Skeletal muscle tissue (tissue), 4 donors: ENCODE results near the gene EPHB1. TPM values are rescaled to one million over a fixed set of nuclear protein-coding genes. Genes with fewer than 3 reads are reported as not detected.
A peak's percentile ranks its signal among the peaks of the same experiment; 100 is the strongest.

Experiments
- H3K27ac ChIP-seq: one replicate; pipeline ENCODE4 v1.7.0; 2013; ENCODE audit warnings: mild to moderate bottlenecking, low read depth, low read length, inconsistent platforms
- H3K27me3 ChIP-seq, 3 donors: one replicate each; pipeline ENCODE4 v1.7.0; 2013; ENCODE audit warnings: low read length in 3 of 3; ENCODE audit not compliant: control insufficient read depth in 3 of 3, insufficient read depth in 3 of 3
- H3K36me3 ChIP-seq, 3 donors: one replicate each; pipeline ENCODE4 v1.7.0; 2013; ENCODE audit warnings: low read length in 3 of 3; ENCODE audit not compliant: control insufficient read depth in 3 of 3, insufficient read depth in 3 of 3
- H3K4me1 ChIP-seq, 3 donors: one replicate each; pipeline ENCODE4 v1.7.0; 2013; ENCODE audit warnings: low read length in 3 of 3, mild to moderate bottlenecking in 3 of 3; ENCODE audit not compliant: control insufficient read depth in 3 of 3, insufficient read depth in 3 of 3
- H3K4me3 ChIP-seq, 3 donors: one replicate each; pipeline ENCODE4 v1.7.0; 2013; ENCODE audit warnings: low read length in 3 of 3
- H3K9ac ChIP-seq, 3 donors: one replicate each; pipeline ENCODE4 v1.7.0; 2013; ENCODE audit warnings: low read length in 3 of 3, mild to moderate bottlenecking in 3 of 3, moderate library complexity in 2 of 3, low read depth in 1 of 3
- H3K9me3 ChIP-seq, 3 donors: one replicate each; pipeline ENCODE4 v1.7.0; 2013; ENCODE audit warnings: low read length in 3 of 3; ENCODE audit not compliant: control insufficient read depth in 3 of 3
- total RNA-seq: library from RNA; depleted of rRNA; stranded (reverse); fragments of >200 nt; gene quantifications from one replicate; pipeline ENCODE4 v1.2.3, GENCODE V29; 2014
- donor health status: Osteomylitis.

EPHB1 gene
- total RNA-seq, 1 donor from 2014 or later, result 5.7 TPM

GRCh38 chr3:135260025-135260424 is 465.0 kb downstream of the EPHB1 start:
- Histone ChIP-seq H3K27ac (no peak overlapping the region), H3K4me1 (no peaks in the 10 kb centered on the region), H3K9ac (no peak overlapping the region), H3K27me3 (no peaks in the 10 kb centered on the region), H3K36me3 (peaks cover 0 to 2% (median 0%) of the 10 kb centered on the region in 3 donors), H3K9me3 (no peaks in the 10 kb centered on the region), H3K4me3 (no peak overlapping the region)

- no peak overlapping the region for H3K27ac ChIP-seq
- H3K36me3 ChIP-seq, result peaks cover 0 to 2% (median 0%) of the 10 kb centered on the region in 3 donors
- H3K4me3 ChIP-seq, result no peak overlapping the region
- no peak overlapping the region for H3K9ac ChIP-seq
- H3K27me3 ChIP-seq, result no peaks in the 10 kb centered on the region
- no peaks in the 10 kb centered on the region for H3K9me3 ChIP-seq
- H3K4me1 ChIP-seq, result no peaks in the 10 kb centered on the region
These were observed 466.2 kb downstream of the EPHB1 start for GRCh38 chr3:135261214-135261775.

GRCh38 chr3:135261916-135262315 is 466.9 kb downstream of the EPHB1 start:
- Histone ChIP-seq H3K9me3 (no peaks in the 10 kb centered on the region), H3K9ac (no peak overlapping the region), H3K4me3 (no peak overlapping the region), H3K36me3 (peaks cover 0 to 2% (median 0%) of the 10 kb centered on the region in 3 donors), H3K27me3 (no peaks in the 10 kb centered on the region), H3K4me1 (peaks cover 0 to 5% (median 0%) of the 10 kb centered on the region in 3 donors), H3K27ac (no peak overlapping the region)

GRCh38 chr3:135262441-135262840 is 467.4 kb downstream of the EPHB1 start:
- Histone ChIP-seq H3K27me3 (no peaks in the 10 kb centered on the region), H3K9me3 (no peaks in the 10 kb centered on the region), H3K36me3 (peaks cover 0 to 2% (median 0%) of the 10 kb centered on the region in 3 donors), H3K27ac (no peak overlapping the region), H3K9ac (no peak overlapping the region), H3K4me3 (no peak overlapping the region), H3K4me1 (peaks cover 3 to 8% (median 3%) of the 10 kb centered on the region in 3 donors)

- no peak overlapping the region for H3K4me3 ChIP-seq
- no peaks in the 10 kb centered on the region for H3K27me3 ChIP-seq
- H3K27ac ChIP-seq, result no peak overlapping the region
- H3K36me3 ChIP-seq, result peaks cover 0 to 2% (median 0%) of the 10 kb centered on the region in 3 donors
- peaks cover 5 to 11% (median 8%) of the 10 kb centered on the region in 3 donors for H3K4me1 ChIP-seq
- H3K9ac ChIP-seq, result no peak overlapping the region
- H3K9me3 ChIP-seq, result no peaks in the 10 kb centered on the region
These were observed 468.3 kb downstream of the EPHB1 start for GRCh38 chr3:135263331-135263730.

GRCh38 chr3:135267487-135267886 is 472.4 kb downstream of the EPHB1 start:
- peaks cover 15 to 22% (median 15%) of the 10 kb centered on the region in 3 donors for H3K4me1 ChIP-seq
- no peak overlapping the region for H3K4me3 ChIP-seq
- H3K9me3 ChIP-seq, result no peaks in the 10 kb centered on the region
- no peak overlapping the region for H3K27ac ChIP-seq
- no peaks in the 10 kb centered on the region for H3K36me3 ChIP-seq
- no peaks in the 10 kb centered on the region for H3K27me3 ChIP-seq
- H3K9ac ChIP-seq, result no peak overlapping the region

GRCh38 chr3:135268941-135269532 is 474.0 kb downstream of the EPHB1 start:
- no peak overlapping the region for H3K9ac ChIP-seq
- peaks cover 15 to 22% (median 15%) of the 10 kb centered on the region in 3 donors for H3K4me1 ChIP-seq
- no peak overlapping the region for H3K4me3 ChIP-seq
- H3K36me3 ChIP-seq, result no peaks in the 10 kb centered on the region
- H3K27ac ChIP-seq, result no peak overlapping the region
- no peaks in the 10 kb centered on the region for H3K9me3 ChIP-seq
- H3K27me3 ChIP-seq, result no peaks in the 10 kb centered on the region

- no peak overlapping the region for H3K4me3 ChIP-seq
- H3K9ac ChIP-seq, result peak overlapping the region in 1 of 3 donors; percentile 35
- no peak overlapping the region for H3K27ac ChIP-seq
- no peaks in the 10 kb centered on the region for H3K9me3 ChIP-seq
- H3K27me3 ChIP-seq, result no peaks in the 10 kb centered on the region
- peaks cover 15 to 22% (median 15%) of the 10 kb centered on the region in 3 donors for H3K4me1 ChIP-seq
- no peaks in the 10 kb centered on the region for H3K36me3 ChIP-seq
These were observed 476.3 kb downstream of the EPHB1 start for GRCh38 chr3:135271177-135272025.

GRCh38 chr3:135272026-135272669 is 477.1 kb downstream of the EPHB1 start:
- H3K4me1 ChIP-seq, result peaks cover 15 to 17% (median 15%) of the 10 kb centered on the region in 3 donors
- no peaks in the 10 kb centered on the region for H3K27me3 ChIP-seq
- H3K9me3 ChIP-seq, result no peaks in the 10 kb centered on the region
- no peak overlapping the region for H3K4me3 ChIP-seq
- no peak overlapping the region for H3K27ac ChIP-seq
- H3K36me3 ChIP-seq, result no peaks in the 10 kb centered on the region
- H3K9ac ChIP-seq, result peak overlapping the region in 1 of 3 donors; percentile 35
